ENCODE results near the gene CHKB.

CHKB gene

DNA sequence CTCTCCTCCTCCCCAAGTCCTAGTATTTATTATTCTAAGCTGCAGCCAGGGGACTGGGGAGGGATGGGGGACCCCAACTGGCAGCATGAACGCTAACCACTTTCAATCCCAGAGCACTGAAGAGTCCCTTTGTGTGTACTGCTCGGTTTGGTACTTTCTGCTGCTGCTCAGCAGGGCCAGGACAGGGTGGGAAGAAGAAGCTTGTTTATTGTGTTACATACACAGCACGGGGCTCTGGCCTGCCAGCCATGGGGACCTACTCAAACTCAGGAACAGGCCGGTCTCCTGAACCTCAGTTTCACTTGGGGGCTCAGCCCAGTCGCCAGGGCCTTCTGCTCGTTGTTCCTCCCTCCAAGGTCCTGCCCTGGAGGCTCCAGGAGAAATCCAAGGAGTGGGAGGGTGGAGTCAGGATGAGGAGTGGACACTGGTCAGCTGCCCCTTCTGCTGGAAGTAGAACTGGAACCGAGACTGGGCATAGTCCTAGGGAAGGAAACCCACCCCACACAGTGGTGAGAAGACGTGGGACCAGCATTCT is 3.8 kb downstream of the CHKB start:
- Histone ChIP-seq H3K36me3 (peaks cover 42% of the 10 kb centered on the region), H3K27me3 (ENCODE audit: insufficient read depth, low read depth, severe bottlenecking) (no peaks in the 10 kb centered on the region), H3K4me3 (ENCODE audit: low read depth, low read length) (no peak overlapping the region), H3K27ac (no peak overlapping the region), H3K9me3 (ENCODE audit: severe bottlenecking) (no peaks in the 10 kb centered on the region)
- no peak for DNase-seq
- TF ChIP-seq, protein P1, sequence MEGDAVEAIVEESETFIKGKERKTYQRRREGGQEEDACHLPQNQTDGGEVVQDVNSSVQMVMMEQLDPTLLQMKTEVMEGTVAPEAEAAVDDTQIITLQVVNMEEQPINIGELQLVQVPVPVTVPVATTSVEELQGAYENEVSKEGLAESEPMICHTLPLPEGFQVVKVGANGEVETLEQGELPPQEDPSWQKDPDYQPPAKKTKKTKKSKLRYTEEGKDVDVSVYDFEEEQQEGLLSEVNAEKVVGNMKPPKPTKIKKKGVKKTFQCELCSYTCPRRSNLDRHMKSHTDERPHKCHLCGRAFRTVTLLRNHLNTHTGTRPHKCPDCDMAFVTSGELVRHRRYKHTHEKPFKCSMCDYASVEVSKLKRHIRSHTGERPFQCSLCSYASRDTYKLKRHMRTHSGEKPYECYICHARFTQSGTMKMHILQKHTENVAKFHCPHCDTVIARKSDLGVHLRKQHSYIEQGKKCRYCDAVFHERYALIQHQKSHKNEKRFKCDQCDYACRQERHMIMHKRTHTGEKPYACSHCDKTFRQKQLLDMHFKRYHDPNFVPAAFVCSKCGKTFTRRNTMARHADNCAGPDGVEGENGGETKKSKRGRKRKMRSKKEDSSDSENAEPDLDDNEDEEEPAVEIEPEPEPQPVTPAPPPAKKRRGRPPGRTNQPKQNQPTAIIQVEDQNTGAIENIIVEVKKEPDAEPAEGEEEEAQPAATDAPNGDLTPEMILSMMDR (IDR thresholded peaks at IDR 0.05; ENCODE audit: low read depth, low read length): no peak

GRCh38 chr22:50577987-50578775 is 4.5 kb downstream of the CHKB start, which contains the start of gene CPT1B:
CPT1B (minus strand) TSS chr22:50578427; CDS start chr22:50577915, 512 bp downstream.
- DNase-seq: no peak
- Histone ChIP-seq H3K27me3 (ENCODE audit: insufficient read depth, low read depth, severe bottlenecking) (no peaks in the 10 kb centered on the region), H3K36me3 (peaks cover 39% of the 10 kb centered on the region), H3K27ac (no peak within 1 kb of the TSS; the same call in 1 of the 2 replicates), H3K4me3 (ENCODE audit: low read depth, low read length) (no peak within 1 kb of the TSS), H3K9me3 (ENCODE audit: severe bottlenecking) (no peaks in the 10 kb centered on the region)
- TF ChIP-seq, protein P1 (IDR thresholded peaks at IDR 0.05; ENCODE audit: low read depth, low read length): no peak

DNA sequence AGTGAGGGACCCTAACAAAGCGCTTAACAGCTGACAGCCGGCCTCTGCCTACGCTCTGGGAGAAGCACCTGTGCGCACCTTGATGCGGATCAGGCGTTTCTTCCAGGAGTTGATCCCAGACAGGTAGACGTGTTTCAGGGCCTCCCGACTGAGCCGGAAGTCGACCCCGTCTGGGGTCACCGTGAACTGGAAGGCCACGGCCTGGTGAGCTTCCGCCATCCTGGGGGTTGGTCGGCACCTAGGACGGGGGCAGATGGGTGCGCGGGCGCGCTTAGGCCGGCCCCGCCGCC is 5.0 kb downstream of the CHKB start:
- Histone ChIP-seq H3K27me3 (ENCODE audit: insufficient read depth, low read depth, severe bottlenecking) (no peaks in the 10 kb centered on the region), H3K36me3 (peaks cover 37% of the 10 kb centered on the region), H3K4me3 (ENCODE audit: low read depth, low read length) (no peak overlapping the region), H3K9me3 (ENCODE audit: severe bottlenecking) (no peaks in the 10 kb centered on the region), H3K27ac (no peak overlapping the region)
- TF ChIP-seq, protein P1 (IDR thresholded peaks at IDR 0.05; ENCODE audit: low read depth, low read length): no peak
- DNase-seq: no peak

DNA sequence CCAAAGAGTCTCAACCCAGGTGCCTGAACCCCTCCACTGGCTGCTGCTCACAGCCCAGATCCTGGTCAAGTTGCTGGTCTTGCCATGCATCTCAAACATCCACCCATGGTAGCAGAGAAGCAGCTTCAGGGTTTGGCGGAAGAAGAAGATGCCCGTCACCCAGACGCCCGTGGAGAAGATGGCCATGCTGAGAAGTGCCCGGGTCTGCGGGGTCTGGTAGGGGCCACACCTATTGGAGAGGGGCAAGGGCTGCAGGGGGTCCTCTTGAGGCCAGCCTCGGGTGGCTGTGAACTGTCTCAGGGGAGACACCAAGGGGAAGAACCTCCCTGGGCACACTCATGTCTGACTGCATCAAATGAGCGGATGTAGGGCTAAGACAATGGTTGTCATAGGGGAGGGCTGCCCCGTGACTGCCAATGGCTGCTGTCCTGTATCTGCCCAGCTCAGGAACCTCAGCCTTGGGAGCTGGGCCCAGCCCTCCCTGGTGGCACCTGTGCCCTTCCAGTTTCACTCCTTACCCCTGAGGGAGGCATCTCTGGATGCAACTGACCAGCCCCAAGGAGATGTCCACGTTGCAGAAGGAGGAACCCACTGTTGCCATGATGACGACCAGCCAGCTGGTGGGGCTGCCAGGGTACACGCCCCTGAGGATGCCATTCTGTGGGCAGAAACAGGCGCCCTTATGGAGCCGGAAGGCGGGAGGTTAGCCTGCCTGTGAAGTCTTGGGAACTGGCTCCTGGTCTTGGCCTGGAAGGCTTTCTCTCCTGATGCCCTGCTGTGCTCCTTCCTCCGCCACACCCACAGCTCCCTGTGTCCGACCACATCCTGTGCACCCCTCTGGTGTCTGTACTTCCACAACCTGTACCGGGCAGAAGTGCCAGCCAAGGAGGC is 5.6 kb downstream of the CHKB start:
- TF ChIP-seq, protein P1 (IDR thresholded peaks at IDR 0.05; ENCODE audit: low read depth, low read length): no peak
- peak overlapping the region; percentile 71 for H3K27ac ChIP-seq
- H3K36me3 ChIP-seq: peaks cover 34% of the 10 kb centered on the region
- H3K27me3 ChIP-seq (ENCODE audit: insufficient read depth, low read depth, severe bottlenecking): no peaks in the 10 kb centered on the region
- H3K4me3 ChIP-seq (ENCODE audit: low read depth, low read length): no peak overlapping the region
- no peak for DNase-seq
- no peaks in the 10 kb centered on the region for H3K9me3 ChIP-seq (ENCODE audit: severe bottlenecking)

GRCh38 chr22:50576070-50576469 is 6.6 kb downstream of the CHKB start:
- Histone ChIP-seq H3K4me3 (ENCODE audit: low read depth, low read length) (no peak overlapping the region), H3K36me3 (peaks cover 35% of the 10 kb centered on the region), H3K9me3 (ENCODE audit: severe bottlenecking) (no peaks in the 10 kb centered on the region), H3K27ac (peak overlapping the region; percentile 71), H3K27me3 (ENCODE audit: insufficient read depth, low read depth, severe bottlenecking) (no peaks in the 10 kb centered on the region)
- DNase-seq: peak; percentile 95
- TF ChIP-seq, protein P1 (IDR thresholded peaks at IDR 0.05; ENCODE audit: low read depth, low read length): peak; percentile 87

Data from WERI-Rb-1 (cell line).